Upper lobe of left lung (tissue), 6 donors: Measurements from ENCODE around the gene DMD. TPM values are rescaled to one million over a fixed set of nuclear protein-coding genes. Genes with fewer than 3 reads are reported as not detected.

Experiments
- ATAC-seq, 2 donors: fragments of 200-7000 bp; cut with Tn5 transposase; one replicate each; pipeline ENCODE4 v1.9.1; 2022; ENCODE audit warnings: mild to moderate bottlenecking in 2 of 2, moderate library complexity in 2 of 2; ENCODE audit not compliant: low FRiP score in 2 of 2
- DNase-seq, 2 donors: peaks; one replicate each; pipeline ENCODE4 v3.0.0-alpha.2; 2019 to 2020
- H3K27ac ChIP-seq, 4 donors: fragments of 200-600 bp; sonication (generic); one replicate each; pipeline ENCODE4 v1.5.1; 2016 to 2019
- H3K27me3 ChIP-seq, 4 donors: fragments of 200-600 bp; sonication (generic); one replicate each; pipeline ENCODE4 v1.5.1; 2017 to 2019
- H3K36me3 ChIP-seq, 4 donors: fragments of 200-600 bp; sonication (generic); one replicate each; pipeline ENCODE4 v1.5.1; 2016 to 2019
- H3K4me1 ChIP-seq, 4 donors: fragments of 200-600 bp; sonication (generic); one replicate each; pipeline ENCODE4 v1.5.1; 2018 to 2019
- H3K4me3 ChIP-seq, 4 donors: fragments of 200-600 bp; sonication (generic); one replicate each; pipeline ENCODE4 v1.5.1; 2017 to 2019; ENCODE audit warnings: mild to moderate bottlenecking in 2 of 4, moderate library complexity in 1 of 4
- H3K9me3 ChIP-seq, 4 donors: fragments of 200-600 bp; sonication (generic); one replicate each; pipeline ENCODE4 v1.5.1; 2018 to 2019
- CTCF ChIP-seq, 6 experiments: fragments of 450-650 bp in 4 of 6; fragments of 200-600 bp in 2 of 6; sonication (generic) in 2 of 6; IDR thresholded peaks; one replicate each; pipeline ENCODE4 v1.5.1; 2016 to 2019; ENCODE audit warnings: antibody characterized with exemption in 6 of 6
- EP300 ChIP-seq, 4 donors: sonication (generic); formaldehyde crosslinking; IDR thresholded peaks; one replicate each; pipeline ENCODE4 v1.5.1; 2017; ENCODE audit warnings: antibody characterized with exemption in 4 of 4, control low read depth in 2 of 4
- POLR2A ChIP-seq, 4 donors: fragments of 450-650 bp; IDR thresholded peaks; one replicate each; pipeline ENCODE4 v1.5.1; 2016 to 2017; ENCODE audit warnings: antibody characterized with exemption in 4 of 4, mild to moderate bottlenecking in 2 of 4
- POLR2AphosphoS5 ChIP-seq, 2 donors: sonication (generic); formaldehyde crosslinking; IDR thresholded peaks; one replicate each; pipeline ENCODE4 v1.5.1; 2017; ENCODE audit warnings: antibody characterized with exemption in 2 of 2
- WGBS, 2 donors: methylation state at CpG; one replicate each; pipeline ENCODE4 v1.1.5; 2017 to 2018; 5-methylcytosine and 5-hydroxymethylcytosine counted together
- total RNA-seq, 6 donors: library from RNA; depleted of rRNA in 4 of 6; stranded (reverse); fragments of >200 nt in 4 of 6; gene quantifications; one replicate each; pipeline versions ENCODE4 v1.1.0 to v1.2.1, GENCODE V29; 2016 to 2021
- donor health status: DM: no; HTN: no; CAD: no; lungs with moderate emphysema.
- donor health status: DM: no; HTN: yes; CAD: no; lungs with severe emphysema.

DMD gene
- total RNA-seq, 6 donors from 2014 or later = 12.5 to 37.0 (median 24.0) TPM

GRCh38 chrX:31440546-31440945 lies 1770.8 kb downstream of the DMD start:
- TF ChIP-seq EP300 (IDR thresholded peaks at IDR 0.05) = no peak
- TF ChIP-seq POLR2A (IDR thresholded peaks at IDR 0.05) = no peak
- no peak for TF ChIP-seq CTCF (IDR thresholded peaks at IDR 0.05)
- no peak for TF ChIP-seq POLR2AphosphoS5 (IDR thresholded peaks at IDR 0.05)
- H3K4me1 ChIP-seq = no peaks in the 10 kb centered on the region
- ATAC-seq (no peak), DNase-seq (no peak)
- H3K27me3 ChIP-seq = no peaks in the 10 kb centered on the region
- no peaks in the 10 kb centered on the region for H3K36me3 ChIP-seq
- WGBS, 2 donors = 82 to 100% methylated on average over 2 of the region's 2 CpGs
- no peaks in the 10 kb centered on the region for H3K9me3 ChIP-seq
- no peak overlapping the region for H3K4me3 ChIP-seq
- no peak overlapping the region for H3K27ac ChIP-seq

- no peaks in the 10 kb centered on the region for H3K4me1 ChIP-seq
- 61 to 69% methylated on average over 3 of the region's 3 CpGs for WGBS, 2 donors
- H3K9me3 ChIP-seq = no peaks in the 10 kb centered on the region
- DNase-seq = no peak
- H3K4me3 ChIP-seq = no peak overlapping the region
- no peaks in the 10 kb centered on the region for H3K27me3 ChIP-seq
- no peaks in the 10 kb centered on the region for H3K36me3 ChIP-seq
- no peak overlapping the region for H3K27ac ChIP-seq
- TF ChIP-seq CTCF (IDR thresholded peaks at IDR 0.05) (no peak), POLR2AphosphoS5 (IDR thresholded peaks at IDR 0.05) (no peak), POLR2A (IDR thresholded peaks at IDR 0.05) (no peak), EP300 (IDR thresholded peaks at IDR 0.05) (no peak)
- no peak for ATAC-seq
These were observed 1774.9 kb downstream of the DMD start for GRCh38 chrX:31436424-31436823.

GRCh38 chrX:31435592-31435991 lies 1775.8 kb downstream of the DMD start:
- Histone ChIP-seq H3K4me1 (no peaks in the 10 kb centered on the region), H3K36me3 (no peaks in the 10 kb centered on the region), H3K27ac (no peak overlapping the region), H3K9me3 (no peaks in the 10 kb centered on the region), H3K4me3 (no peak overlapping the region), H3K27me3 (no peaks in the 10 kb centered on the region)
- no peak for TF ChIP-seq CTCF (IDR thresholded peaks at IDR 0.05)
- no peak for TF ChIP-seq POLR2AphosphoS5 (IDR thresholded peaks at IDR 0.05)
- TF ChIP-seq EP300 (IDR thresholded peaks at IDR 0.05) = no peak
- TF ChIP-seq POLR2A (IDR thresholded peaks at IDR 0.05) = no peak
- DNase-seq (no peak), ATAC-seq (no peak)
- WGBS, 2 donors = 63 to 75% methylated on average over 7 of the region's 7 CpGs

GRCh38 chrX:31433856-31434255 lies 1777.5 kb downstream of the DMD start:
- DNase-seq (no peak), ATAC-seq (no peak)
- Histone ChIP-seq H3K27ac (no peak overlapping the region), H3K4me3 (no peak overlapping the region), H3K36me3 (no peaks in the 10 kb centered on the region), H3K9me3 (no peaks in the 10 kb centered on the region), H3K27me3 (no peaks in the 10 kb centered on the region), H3K4me1 (no peaks in the 10 kb centered on the region)
- WGBS, 2 donors = 81 to 100% methylated on average over 1 of the region's 1 CpG
- TF ChIP-seq POLR2AphosphoS5 (IDR thresholded peaks at IDR 0.05) (no peak), POLR2A (IDR thresholded peaks at IDR 0.05) (no peak), EP300 (IDR thresholded peaks at IDR 0.05) (no peak), CTCF (IDR thresholded peaks at IDR 0.05) (no peak)

GRCh38 chrX:31429915-31430314 lies 1781.4 kb downstream of the DMD start:
- TF ChIP-seq POLR2A (IDR thresholded peaks at IDR 0.05) (no peak), POLR2AphosphoS5 (IDR thresholded peaks at IDR 0.05) (no peak), EP300 (IDR thresholded peaks at IDR 0.05) (no peak), CTCF (IDR thresholded peaks at IDR 0.05) (no peak)
- no peak overlapping the region for H3K27ac ChIP-seq
- H3K27me3 ChIP-seq = no peaks in the 10 kb centered on the region
- H3K4me1 ChIP-seq = no peaks in the 10 kb centered on the region
- no peak for ATAC-seq
- no peak for DNase-seq
- H3K4me3 ChIP-seq = no peak overlapping the region
- H3K9me3 ChIP-seq = no peaks in the 10 kb centered on the region
- H3K36me3 ChIP-seq = no peaks in the 10 kb centered on the region
- WGBS, 2 donors = 94 to 98% methylated on average over 6 of the region's 6 CpGs
